Transverse colon (tissue), 3 donors: ENCODE results near the gene PTPRG.

Source experiments
- CTCF ChIP-seq, 5 experiments: fragments of 200-600 bp in 3 of 5; fragments of 450-650 bp in 2 of 5; sonication (generic) in 3 of 5; IDR thresholded peaks; 1 replicate in 2 of 5; 2 replicates in 3 of 5; pipeline ENCODE4 v1.5.1; 2016 to 2017; ENCODE audit warnings: antibody characterized with exemption in 5 of 5, inconsistent platforms in 3 of 5, mild to moderate bottlenecking in 2 of 5, moderate library complexity in 1 of 5
- EP300 ChIP-seq: sonication (generic); formaldehyde crosslinking; IDR thresholded peaks from one replicate; pipeline ENCODE4 v1.6.1; 2017; ENCODE audit warnings: antibody characterized with exemption, low read depth
- POLR2A ChIP-seq: fragments of 450-650 bp; IDR thresholded peaks from one replicate; pipeline ENCODE4 v1.6.1; 2016; ENCODE audit warnings: antibody characterized with exemption, mild to moderate bottlenecking, moderate library complexity

DNA sequence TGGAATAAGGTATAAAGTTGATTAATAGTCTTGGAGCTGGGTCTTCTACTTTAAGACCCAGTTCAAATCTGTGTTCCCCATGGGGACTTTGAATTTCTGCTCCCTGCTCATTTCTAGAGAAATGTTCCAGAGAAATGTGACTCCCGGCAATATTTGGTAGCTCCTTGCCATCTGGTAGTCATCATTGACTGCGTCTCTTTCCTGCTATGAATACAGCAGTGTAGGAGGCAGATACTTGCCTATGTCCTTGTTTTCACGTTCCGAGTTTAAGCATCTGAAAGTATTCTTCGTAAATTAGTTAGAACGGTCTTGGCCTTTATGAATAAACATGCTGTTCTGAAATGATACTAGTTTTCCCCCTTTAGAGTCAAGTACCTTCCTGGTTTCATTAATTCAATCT, 352.9 kb downstream of the PTPRG start:
- TF ChIP-seq POLR2A (no peak), EP300 (no peak), CTCF (IDR thresholded peaks at IDR 0.05) (no peak)
